ENCODE results near the gene NPAS1.
"Not testable (repeated sequence)": the region's sequence is repeated elsewhere in the genome, so short reads cannot be mapped to it uniquely, and the experiment has no call there.

The NPAS1 gene

GRCh38 chr19:47047763-47048405 is 28.2 kb downstream of the NPAS1 start:
- peak; percentile 100 for DNase-seq (ENCODE audit: low spot score)

GRCh38 chr19:47049307-47049700 is 29.7 kb downstream of the NPAS1 start:
- no peak for DNase-seq (ENCODE audit: low spot score)

GRCh38 chr19:47050562-47050961 is 30.9 kb downstream of the NPAS1 start:
- DNase-seq (ENCODE audit: low spot score): not testable (repeated sequence)

- DNase-seq (ENCODE audit: low spot score): no peak
Observed at GRCh38 chr19:47056411-47056810, 36.8 kb downstream of the NPAS1 start.

GRCh38 chr19:47057328-47057727 is 37.7 kb downstream of the NPAS1 start:
- DNase-seq (ENCODE audit: low spot score): no peak

GRCh38 chr19:47058621-47059022 is 39.0 kb downstream of the NPAS1 start:
- DNase-seq (ENCODE audit: low spot score): peak; percentile 73

- no peak for DNase-seq (ENCODE audit: low spot score)
Observed at GRCh38 chr19:47063874-47064273, 44.2 kb downstream of the NPAS1 start.

- no peak for DNase-seq (ENCODE audit: low spot score)
Observed at GRCh38 chr19:47065242-47065641, 45.6 kb downstream of the NPAS1 start.

- no peak for DNase-seq (ENCODE audit: low spot score)
Observed at GRCh38 chr19:47066376-47067214, 47.0 kb downstream of the NPAS1 start.

GRCh38 chr19:47067215-47067847 is 47.7 kb downstream of the NPAS1 start:
- DNase-seq (ENCODE audit: low spot score): no peak

- DNase-seq (ENCODE audit: low spot score): no peak
Observed at GRCh38 chr19:47068246-47068645, 48.6 kb downstream of the NPAS1 start.

- no peak for DNase-seq (ENCODE audit: low spot score)
Observed at GRCh38 chr19:47068876-47069406, 49.3 kb downstream of the NPAS1 start.

GRCh38 chr19:47069795-47070194 is 50.2 kb downstream of the NPAS1 start:
- no peak for DNase-seq (ENCODE audit: low spot score)

GRCh38 chr19:47070756-47071155 is 51.1 kb downstream of the NPAS1 start:
- DNase-seq (ENCODE audit: low spot score): no peak

- DNase-seq (ENCODE audit: low spot score): no peak
Observed at GRCh38 chr19:47071731-47072130, 52.1 kb downstream of the NPAS1 start.

GRCh38 chr19:47072323-47072722 is 52.7 kb downstream of the NPAS1 start:
- no peak for DNase-seq (ENCODE audit: low spot score)

- no peak for DNase-seq (ENCODE audit: low spot score)
Observed at GRCh38 chr19:47073574-47073973, 53.9 kb downstream of the NPAS1 start.

GRCh38 chr19:47074621-47075020 is 55.0 kb downstream of the NPAS1 start:
- no peak for DNase-seq (ENCODE audit: low spot score)

- DNase-seq (ENCODE audit: low spot score): no peak
Observed at GRCh38 chr19:47075179-47075810, 55.7 kb downstream of the NPAS1 start.

- DNase-seq (ENCODE audit: low spot score): no peak
Observed at GRCh38 chr19:47075941-47076340, 56.3 kb downstream of the NPAS1 start.

GRCh38 chr19:47078351-47078750 is 58.7 kb downstream of the NPAS1 start:
- not testable (repeated sequence) for DNase-seq (ENCODE audit: low spot score)

GRCh38 chr19:47081095-47081494 is 61.5 kb downstream of the NPAS1 start:
- no peak for DNase-seq (ENCODE audit: low spot score)

Measured in HuH-7 (cell line).